OCI-LY7 (cell line): ENCODE results near the gene OTUB1. TPM values are rescaled to one million over a fixed set of nuclear protein-coding genes. Genes with fewer than 3 reads are reported as not detected.

ENCODE experiments used
- BruUV-seq: library from RNA; stranded (reverse); fragments of 400-500 nt; replicated peaks from 2 replicates; lab custom pipeline; 2021; lab: Mats Ljungman, UMichigan
- CTCF ChIA-PET: fragments of 300-600 bp; sonication (Branson Sonifier 250); formaldehyde crosslinking; loops from one replicate; lab custom pipeline; 2022; ENCODE audit warnings: antibody characterized with exemption; ENCODE audit not compliant: unreplicated experiment; lab: Charles Lee
- POLR2A ChIA-PET: fragments of 300-600 bp; sonication (Branson Sonifier 250); formaldehyde crosslinking; loops from one replicate; lab custom pipeline; 2022; ENCODE audit warnings: antibody characterized with exemption; lab: Charles Lee
- DNase-seq: peaks from one replicate; pipeline ENCODE4 v3.0.0-alpha.2; 2015; ENCODE audit warnings: low spot score
- H2AFZ ChIP-seq: fragments of 200-600 bp; sonication (generic), shearing (Covaris generic); 2 replicates; pipeline ENCODE4 v1.6.1; 2014; ENCODE audit warnings: mild to moderate bottlenecking, antibody characterized with exemption, low read length, moderate library complexity
- H3K27ac ChIP-seq: fragments of 200-600 bp; sonication (generic); 2 replicates; pipeline ENCODE4 v1.5.1; 2014; ENCODE audit warnings: mixed run types, low read depth, mild to moderate bottlenecking, moderate library complexity, low read length, inconsistent platforms; ENCODE audit not compliant: poor library complexity, severe bottlenecking
- H3K36me3 ChIP-seq: fragments of 200-600 bp; sonication (generic); 2 replicates; pipeline ENCODE4 v1.6.1; 2014; ENCODE audit warnings: mild to moderate bottlenecking, antibody characterized with exemption, low read length, moderate library complexity, mixed read lengths; ENCODE audit not compliant: insufficient read depth
- H3K4me1 ChIP-seq: fragments of 200-600 bp; sonication (generic); 2 replicates; pipeline ENCODE4 v1.5.1; 2014; ENCODE audit warnings: mild to moderate bottlenecking, low read length; ENCODE audit not compliant: insufficient read depth, poor library complexity, severe bottlenecking
- H3K4me2 ChIP-seq: fragments of 200-600 bp; sonication (generic); 2 replicates; pipeline ENCODE4 v1.6.1; 2014; ENCODE audit warnings: mild to moderate bottlenecking, low read length
- H3K4me3 ChIP-seq: fragments of 200-600 bp; sonication (generic); 2 replicates; pipeline ENCODE4 v1.5.1; 2014; ENCODE audit warnings: mild to moderate bottlenecking, low read depth, low read length; ENCODE audit not compliant: poor library complexity, severe bottlenecking
- H3K79me2 ChIP-seq: fragments of 200-600 bp; sonication (generic); 2 replicates; pipeline ENCODE4 v1.6.1; 2016; ENCODE audit warnings: low read depth, mild to moderate bottlenecking, low read length, moderate library complexity, mixed read lengths; ENCODE audit not compliant: insufficient read depth
- H3K9me2 ChIP-seq: fragments of 200-600 bp; sonication (generic); 2 replicates; pipeline ENCODE4 v1.6.1; 2016; ENCODE audit warnings: mild to moderate bottlenecking, low read length, mixed read lengths; ENCODE audit not compliant: insufficient read depth
- H3K9me3 ChIP-seq: fragments of 200-600 bp; sonication (generic); 2 replicates; pipeline ENCODE4 v1.6.1; 2014; ENCODE audit warnings: mild to moderate bottlenecking, mixed run types, low read length, mixed read lengths
- H4K20me1 ChIP-seq: fragments of 200-600 bp; sonication (generic); 2 replicates; pipeline ENCODE4 v1.6.1; 2014; ENCODE audit warnings: mild to moderate bottlenecking, antibody characterized with exemption, low read length, moderate library complexity, mixed read lengths; ENCODE audit not compliant: insufficient read depth
- EZH2phosphoT487 ChIP-seq: fragments of 200-600 bp; sonication (generic); IDR thresholded peaks from 2 replicates; pipeline ENCODE4 v1.6.1; 2018; ENCODE audit warnings: low read depth, borderline replicate concordance, mild to moderate bottlenecking, mixed run types, antibody characterized with exemption, low read length, moderate library complexity, mixed read lengths
- intact Hi-C: fragments of 100-400 bp; cut with micrococcal nuclease; formaldehyde crosslinking; loops from one replicate; pipeline ENCODE4 v1.10.0; 2022; ENCODE audit not compliant: unreplicated experiment
- total RNA-seq, 2 experiments: library from RNA; depleted of rRNA in 1 of 2; stranded (reverse); fragments of >200 nt in 1 of 2; shearing (Covaris generic) in 1 of 2; gene quantifications; 2 replicates each; pipeline ENCODE4 v1.2.3, GENCODE V29; 2014 to 2022
- TF ChIP-seq, protein P1 (sequence below): fragments of 200-600 bp; sonication (generic); conservative IDR thresholded peaks from 2 replicates; pipeline ENCODE4 v1.5.1; 2014; ENCODE audit warnings: mild to moderate bottlenecking, antibody characterized with exemption, low read length, moderate library complexity, mixed read lengths

The OTUB1 gene
- total RNA-seq, 2 experiments from 2014 or later: 72.4 to 88.1 TPM

DNA sequence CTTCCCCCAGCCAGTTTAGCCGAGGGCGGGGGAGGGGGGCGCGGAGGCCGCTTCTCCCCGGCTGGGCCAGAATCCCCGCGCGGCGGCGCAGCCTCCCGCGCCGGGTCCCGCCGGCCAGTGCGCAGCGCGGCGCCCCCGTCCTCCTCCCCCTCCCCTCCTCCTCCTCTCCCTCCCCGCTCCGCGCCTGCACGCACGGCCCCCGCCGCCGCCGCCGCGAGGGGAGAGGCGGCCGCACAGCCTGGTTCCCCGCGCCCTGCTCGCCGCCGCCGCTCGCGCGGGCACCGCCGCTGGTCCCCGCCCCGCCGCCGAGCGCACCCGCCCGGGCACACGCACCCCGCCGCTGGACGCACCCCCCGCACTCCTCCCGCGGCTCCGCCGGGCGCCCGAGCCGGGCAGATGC is 49.3 kb downstream of the OTUB1 start, which contains the start of gene FLRT1:
FLRT1 (plus strand) TSS at position 356 of the 400 bp plus-strand sequence. CDS start 80,337 bp downstream, outside the sequence.
- H3K4me1 ChIP-seq: no peaks in the 10 kb centered on the region
- intact Hi-C loops: no loop called here
- H3K36me3 ChIP-seq: no peaks in the 10 kb centered on the region
- TF ChIP-seq EZH2phosphoT487: no peak
- TF ChIP-seq, protein P1, sequence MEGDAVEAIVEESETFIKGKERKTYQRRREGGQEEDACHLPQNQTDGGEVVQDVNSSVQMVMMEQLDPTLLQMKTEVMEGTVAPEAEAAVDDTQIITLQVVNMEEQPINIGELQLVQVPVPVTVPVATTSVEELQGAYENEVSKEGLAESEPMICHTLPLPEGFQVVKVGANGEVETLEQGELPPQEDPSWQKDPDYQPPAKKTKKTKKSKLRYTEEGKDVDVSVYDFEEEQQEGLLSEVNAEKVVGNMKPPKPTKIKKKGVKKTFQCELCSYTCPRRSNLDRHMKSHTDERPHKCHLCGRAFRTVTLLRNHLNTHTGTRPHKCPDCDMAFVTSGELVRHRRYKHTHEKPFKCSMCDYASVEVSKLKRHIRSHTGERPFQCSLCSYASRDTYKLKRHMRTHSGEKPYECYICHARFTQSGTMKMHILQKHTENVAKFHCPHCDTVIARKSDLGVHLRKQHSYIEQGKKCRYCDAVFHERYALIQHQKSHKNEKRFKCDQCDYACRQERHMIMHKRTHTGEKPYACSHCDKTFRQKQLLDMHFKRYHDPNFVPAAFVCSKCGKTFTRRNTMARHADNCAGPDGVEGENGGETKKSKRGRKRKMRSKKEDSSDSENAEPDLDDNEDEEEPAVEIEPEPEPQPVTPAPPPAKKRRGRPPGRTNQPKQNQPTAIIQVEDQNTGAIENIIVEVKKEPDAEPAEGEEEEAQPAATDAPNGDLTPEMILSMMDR: no peak
- ChIA-PET CTCF (no interaction called here), POLR2A (no interaction called here)
- H3K79me2 ChIP-seq: no peaks in the 10 kb centered on the region
- no peaks in the 10 kb centered on the region for H3K9me3 ChIP-seq
- H2AFZ ChIP-seq: no peak within 1 kb of the TSS
- no peak for DNase-seq
- no peaks in the 10 kb centered on the region for H3K9me2 ChIP-seq
- no peak within 1 kb of the TSS for H3K4me2 ChIP-seq
- no peak within 1 kb of the TSS for H3K27ac ChIP-seq
- H3K4me3 ChIP-seq: no peak within 1 kb of the TSS
- BruUV-seq: no TSS peak
- no peaks in the 10 kb centered on the region for H4K20me1 ChIP-seq

DNA sequence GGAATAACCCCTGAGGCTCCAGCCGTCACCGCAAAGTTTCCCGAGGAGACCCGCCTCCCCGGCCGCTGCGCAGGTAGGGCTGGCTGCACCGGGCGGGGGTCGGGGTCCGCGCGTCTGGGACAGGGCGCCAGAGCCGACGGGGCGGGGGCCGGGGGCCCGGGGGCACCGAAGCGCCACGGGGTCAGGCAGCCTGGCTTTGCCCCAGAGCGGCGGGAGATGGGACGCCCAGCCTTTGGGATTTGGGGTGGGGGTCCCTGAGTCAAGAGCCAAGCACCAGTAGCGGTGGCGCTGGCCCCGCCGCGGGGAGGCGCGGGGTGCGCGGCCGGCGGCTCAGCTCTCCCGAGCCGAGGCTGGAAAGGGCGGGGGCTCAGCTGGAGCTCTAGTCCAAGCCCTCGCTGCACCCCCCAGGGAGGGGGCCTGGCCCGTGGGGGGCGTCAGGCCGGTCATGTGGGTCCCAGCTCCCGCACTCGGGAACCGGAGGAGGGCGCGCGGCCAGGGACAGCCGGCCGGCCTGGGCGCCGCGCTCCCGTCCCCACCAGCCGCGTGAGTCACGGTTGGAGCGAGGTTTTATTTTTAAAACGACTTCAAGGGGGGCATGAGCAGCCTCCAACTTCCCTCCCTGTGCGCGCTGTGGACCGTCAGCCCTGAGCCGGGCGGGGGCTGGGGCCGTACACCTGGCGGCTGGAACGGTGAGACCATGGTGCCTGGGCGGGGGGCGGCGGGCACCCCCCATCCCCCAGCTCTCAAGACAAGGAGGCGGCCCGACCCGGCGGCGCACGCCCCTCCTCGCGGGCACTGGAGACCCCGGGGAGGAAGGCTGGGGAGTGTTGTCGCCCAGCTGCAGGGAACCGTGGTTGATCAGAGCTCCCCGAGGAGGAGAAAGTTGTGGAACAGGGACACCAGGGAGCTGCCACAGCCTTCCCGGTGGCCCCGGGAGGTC is 50.1 kb downstream of the OTUB1 start:
- Histone ChIP-seq H3K9me2 (no peaks in the 10 kb centered on the region), H3K4me2 (no peak overlapping the region), H2AFZ (no peak overlapping the region), H3K4me3 (no peak overlapping the region), H4K20me1 (no peaks in the 10 kb centered on the region), H3K4me1 (no peaks in the 10 kb centered on the region), H3K79me2 (no peaks in the 10 kb centered on the region), H3K27ac (no peak overlapping the region), H3K36me3 (no peaks in the 10 kb centered on the region), H3K9me3 (no peaks in the 10 kb centered on the region)
- POLR2A ChIA-PET: no interaction called here
- TF ChIP-seq, protein P1: no peak
- TF ChIP-seq EZH2phosphoT487: no peak
- intact Hi-C loops: no loop called here
- BruUV-seq: no TSS peak
- CTCF ChIA-PET: no interaction called here
- DNase-seq: no peak
